Neural progenitor cell (in vitro differentiated cells): ENCODE data around the gene OPN1MW.
"Not testable (repeated sequence)": the region's sequence is repeated elsewhere in the genome, so short reads cannot be mapped to it uniquely, and the experiment has no call there.

Experiments used
- EZH2 ChIP-seq: fragments of 200-600 bp; sonication (generic); IDR thresholded peaks from 2 replicates; pipeline ENCODE4 v1.6.1; 2017; ENCODE audit warnings: antibody characterized with exemption, mild to moderate bottlenecking, moderate library complexity
- TF ChIP-seq, protein P1 (sequence below): fragments of 200-600 bp; sonication (generic); IDR thresholded peaks from 2 replicates; pipeline ENCODE4 v1.5.1; 2017; ENCODE audit warnings: antibody characterized with exemption, mild to moderate bottlenecking

DNA sequence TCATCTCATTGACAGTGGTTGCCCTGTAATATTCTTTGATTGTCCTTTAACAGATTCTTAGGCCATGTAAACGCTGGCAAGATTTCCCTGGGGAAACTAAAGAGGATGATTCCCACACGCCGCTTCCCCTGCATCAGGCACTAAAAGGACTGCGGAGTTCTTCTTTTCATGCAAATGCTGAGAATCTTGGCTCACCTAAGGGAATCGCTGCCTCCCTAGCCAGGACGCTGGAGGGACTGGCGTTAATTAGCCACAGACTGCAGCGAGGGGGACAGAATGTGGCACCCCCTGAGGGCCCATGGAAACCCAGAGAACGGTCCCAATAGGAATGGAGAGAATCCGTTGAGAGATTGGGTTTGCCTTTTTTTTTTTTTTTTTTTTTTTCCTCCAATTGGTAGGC, 8.0 kb upstream of the OPN1MW start:
- TF ChIP-seq, protein P1, sequence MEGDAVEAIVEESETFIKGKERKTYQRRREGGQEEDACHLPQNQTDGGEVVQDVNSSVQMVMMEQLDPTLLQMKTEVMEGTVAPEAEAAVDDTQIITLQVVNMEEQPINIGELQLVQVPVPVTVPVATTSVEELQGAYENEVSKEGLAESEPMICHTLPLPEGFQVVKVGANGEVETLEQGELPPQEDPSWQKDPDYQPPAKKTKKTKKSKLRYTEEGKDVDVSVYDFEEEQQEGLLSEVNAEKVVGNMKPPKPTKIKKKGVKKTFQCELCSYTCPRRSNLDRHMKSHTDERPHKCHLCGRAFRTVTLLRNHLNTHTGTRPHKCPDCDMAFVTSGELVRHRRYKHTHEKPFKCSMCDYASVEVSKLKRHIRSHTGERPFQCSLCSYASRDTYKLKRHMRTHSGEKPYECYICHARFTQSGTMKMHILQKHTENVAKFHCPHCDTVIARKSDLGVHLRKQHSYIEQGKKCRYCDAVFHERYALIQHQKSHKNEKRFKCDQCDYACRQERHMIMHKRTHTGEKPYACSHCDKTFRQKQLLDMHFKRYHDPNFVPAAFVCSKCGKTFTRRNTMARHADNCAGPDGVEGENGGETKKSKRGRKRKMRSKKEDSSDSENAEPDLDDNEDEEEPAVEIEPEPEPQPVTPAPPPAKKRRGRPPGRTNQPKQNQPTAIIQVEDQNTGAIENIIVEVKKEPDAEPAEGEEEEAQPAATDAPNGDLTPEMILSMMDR: not testable (repeated sequence)
- TF ChIP-seq EZH2: not testable (repeated sequence)
